H1 (cell line): ENCODE measurements around the gene NHSL2.

Source experiments
- ASH2L ChIP-seq: fragments of 200-600, 300-600 bp; sonication (generic); IDR thresholded peaks from one replicate; pipeline ENCODE4 v1.7.1; 2017; ENCODE audit warnings: low read length
- BACH1 ChIP-seq: IDR thresholded peaks from 2 replicates; pipeline ENCODE4 v1.6.1; 2012; ENCODE audit warnings: low read length, improper control_type of control experiment
- CHD2 ChIP-seq: IDR thresholded peaks from 2 replicates; pipeline ENCODE4 v1.6.1; 2012; ENCODE audit warnings: low read length, improper control_type of control experiment
- EP300 ChIP-seq, 2 experiments: IDR thresholded peaks; 1 replicate in 1 of 2; 2 replicates in 1 of 2; pipeline ENCODE4 v1.6.1; 2011 to 2012; ENCODE audit warnings: low read depth in 2 of 2, low read length in 2 of 2, mild to moderate bottlenecking in 2 of 2, borderline replicate concordance in 1 of 2, inconsistent platforms in 1 of 2, moderate library complexity in 1 of 2
- EZH2 ChIP-seq: fragments of 200-600 bp; sonication (generic); IDR thresholded peaks from 2 replicates; pipeline ENCODE4 v1.7.1; 2012; ENCODE audit warnings: low read depth, mild to moderate bottlenecking, moderate library complexity, low read length, inconsistent platforms; ENCODE audit not compliant: severe bottlenecking
- GTF2F1 ChIP-seq: IDR thresholded peaks from 2 replicates; pipeline ENCODE4 v1.6.1; 2012; ENCODE audit warnings: low read depth, low read length, improper control_type of control experiment, borderline replicate concordance
- POLR2A ChIP-seq, 2 experiments: IDR thresholded peaks; 1 replicate in 1 of 2; 2 replicates in 1 of 2; pipeline ENCODE4 v1.6.1; 2011; ENCODE audit warnings: low read depth in 2 of 2, low read length in 2 of 2, mild to moderate bottlenecking in 2 of 2; ENCODE audit errors: control extremely low read depth in 1 of 2
- POLR2AphosphoS5 ChIP-seq: IDR thresholded peaks from 2 replicates; pipeline ENCODE4 v1.6.1; 2011; ENCODE audit warnings: low read depth, low read length
- SRF ChIP-seq: IDR thresholded peaks from 2 replicates; pipeline ENCODE4 v1.6.1; 2011; ENCODE audit warnings: mild to moderate bottlenecking, low read depth, low read length, moderate library complexity
- TAF1 ChIP-seq: IDR thresholded peaks from 2 replicates; pipeline ENCODE4 v1.6.1; 2011; ENCODE audit warnings: mild to moderate bottlenecking, low read depth, low read length
- TF ChIP-seq, protein P1 (sequence below), 3 experiments: IDR thresholded peaks; 1 replicate in 2 of 3; 2 replicates in 1 of 3; pipeline versions ENCODE4 v1.5.1 to v1.6.1; 2011; ENCODE audit warnings: low read length in 3 of 3, mild to moderate bottlenecking in 3 of 3, inconsistent platforms in 2 of 3, low read depth in 1 of 3, moderate library complexity in 1 of 3; ENCODE audit not compliant: insufficient read depth in 1 of 3; ENCODE audit errors: control extremely low read depth in 1 of 3

- no peak for TF ChIP-seq BACH1
- TF ChIP-seq POLR2A (IDR thresholded peaks at IDR 0.05; ENCODE audit: control extremely low read depth in 1 of 2, low read depth in 2 of 2, low read length in 2 of 2), result no peak; a peak in 1 of 3 replicates
- no peak for TF ChIP-seq EZH2
- no peak for TF ChIP-seq EP300 (IDR thresholded peaks at IDR 0.05; ENCODE audit: borderline replicate concordance in 1 of 2, low read depth in 2 of 2, low read length in 2 of 2)
- no peak for TF ChIP-seq ASH2L
- no peak for TF ChIP-seq CHD2
- TF ChIP-seq GTF2F1, result no peak
- TF ChIP-seq SRF, result no peak
- 0 out of 2 replicates have a peak, but pooled peaks have one; percentile 30 for TF ChIP-seq TAF1
- no peak for TF ChIP-seq POLR2AphosphoS5
- TF ChIP-seq, protein P1, sequence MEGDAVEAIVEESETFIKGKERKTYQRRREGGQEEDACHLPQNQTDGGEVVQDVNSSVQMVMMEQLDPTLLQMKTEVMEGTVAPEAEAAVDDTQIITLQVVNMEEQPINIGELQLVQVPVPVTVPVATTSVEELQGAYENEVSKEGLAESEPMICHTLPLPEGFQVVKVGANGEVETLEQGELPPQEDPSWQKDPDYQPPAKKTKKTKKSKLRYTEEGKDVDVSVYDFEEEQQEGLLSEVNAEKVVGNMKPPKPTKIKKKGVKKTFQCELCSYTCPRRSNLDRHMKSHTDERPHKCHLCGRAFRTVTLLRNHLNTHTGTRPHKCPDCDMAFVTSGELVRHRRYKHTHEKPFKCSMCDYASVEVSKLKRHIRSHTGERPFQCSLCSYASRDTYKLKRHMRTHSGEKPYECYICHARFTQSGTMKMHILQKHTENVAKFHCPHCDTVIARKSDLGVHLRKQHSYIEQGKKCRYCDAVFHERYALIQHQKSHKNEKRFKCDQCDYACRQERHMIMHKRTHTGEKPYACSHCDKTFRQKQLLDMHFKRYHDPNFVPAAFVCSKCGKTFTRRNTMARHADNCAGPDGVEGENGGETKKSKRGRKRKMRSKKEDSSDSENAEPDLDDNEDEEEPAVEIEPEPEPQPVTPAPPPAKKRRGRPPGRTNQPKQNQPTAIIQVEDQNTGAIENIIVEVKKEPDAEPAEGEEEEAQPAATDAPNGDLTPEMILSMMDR (IDR thresholded peaks at IDR 0.05; ENCODE audit: control extremely low read depth in 1 of 3, insufficient read depth in 1 of 3, low read depth in 1 of 3, low read length in 3 of 3), result no peak
Measured at GRCh38 chrX:72052415-72053090, 141.9 kb downstream of the NHSL2 start.
